Measurements from ENCODE around the gene SPEM2. TPM values are rescaled to one million over a fixed set of nuclear protein-coding genes. Genes with fewer than 3 reads are reported as not detected.

Gene SPEM2
- total RNA-seq, 1 donor from 2014 or later, result not detected

- H3K4me1 Mint-ChIP-seq (ENCODE audit: unreplicated experiment), result no peaks in the 10 kb centered on the region
- peaks cover 6% of the 10 kb centered on the region for H3K36me3 Mint-ChIP-seq (ENCODE audit: unreplicated experiment)
- no peaks in the 10 kb centered on the region for H3K9me3 Mint-ChIP-seq (ENCODE audit: unreplicated experiment)
- no peak for DNase-seq (ENCODE audit: extremely low spot score, unreplicated experiment)
- H3K27me3 Mint-ChIP-seq (ENCODE audit: unreplicated experiment), result no peaks in the 10 kb centered on the region
- no peak for TF ChIP-seq CTCF (IDR thresholded peaks at IDR 0.05)
- H3K27ac Mint-ChIP-seq (ENCODE audit: unreplicated experiment), result no peak overlapping the region
- no peak overlapping the region for H3K4me3 Mint-ChIP-seq (ENCODE audit: unreplicated experiment)
These were observed 4.2 kb upstream of the SPEM2 start for GRCh38 chr17:7421186-7421585.

GRCh38 chr17:7423679-7424078 is 1.7 kb upstream of the SPEM2 start:
- H3K4me3 Mint-ChIP-seq (ENCODE audit: unreplicated experiment), result no peak overlapping the region
- no peak for DNase-seq (ENCODE audit: extremely low spot score, unreplicated experiment)
- TF ChIP-seq CTCF (IDR thresholded peaks at IDR 0.05), result no peak

GRCh38 chr17:7425756-7426155 is 340 bp downstream of the SPEM2 start:
- DNase-seq (ENCODE audit: extremely low spot score, unreplicated experiment), result no peak
- Mint-ChIP-seq H3K27me3 (ENCODE audit: unreplicated experiment) (no peaks in the 10 kb centered on the region), H3K4me1 (ENCODE audit: unreplicated experiment) (no peaks in the 10 kb centered on the region), H3K4me3 (ENCODE audit: unreplicated experiment) (no peak overlapping the region), H3K27ac (ENCODE audit: unreplicated experiment) (no peak overlapping the region), H3K36me3 (ENCODE audit: unreplicated experiment) (no peaks in the 10 kb centered on the region), H3K9me3 (ENCODE audit: unreplicated experiment) (no peaks in the 10 kb centered on the region)
- TF ChIP-seq CTCF (IDR thresholded peaks at IDR 0.05), result no peak

More at GRCh38 chr17:7423679-7424078, 1.7 kb upstream of the SPEM2 start:
- Mint-ChIP-seq H3K27ac (ENCODE audit: unreplicated experiment) (no peak overlapping the region), H3K4me1 (ENCODE audit: unreplicated experiment) (no peaks in the 10 kb centered on the region), H3K9me3 (ENCODE audit: unreplicated experiment) (no peaks in the 10 kb centered on the region), H3K27me3 (ENCODE audit: unreplicated experiment) (no peaks in the 10 kb centered on the region), H3K36me3 (ENCODE audit: unreplicated experiment) (no peaks in the 10 kb centered on the region)

- H3K4me1 Mint-ChIP-seq (ENCODE audit: unreplicated experiment), result no peaks in the 10 kb centered on the region
- H3K9me3 Mint-ChIP-seq (ENCODE audit: unreplicated experiment), result no peaks in the 10 kb centered on the region
- H3K36me3 Mint-ChIP-seq (ENCODE audit: unreplicated experiment), result no peaks in the 10 kb centered on the region
- TF ChIP-seq CTCF (IDR thresholded peaks at IDR 0.05), result no peak
- no peak overlapping the region for H3K27ac Mint-ChIP-seq (ENCODE audit: unreplicated experiment)
- DNase-seq (ENCODE audit: extremely low spot score, unreplicated experiment), result no peak
- no peak overlapping the region for H3K4me3 Mint-ChIP-seq (ENCODE audit: unreplicated experiment)
- no peaks in the 10 kb centered on the region for H3K27me3 Mint-ChIP-seq (ENCODE audit: unreplicated experiment)
These were observed 917 bp downstream of the SPEM2 start for GRCh38 chr17:7426203-7426863.

- no peaks in the 10 kb centered on the region for H3K36me3 Mint-ChIP-seq (ENCODE audit: unreplicated experiment)
- TF ChIP-seq CTCF (IDR thresholded peaks at IDR 0.05), result no peak
These were observed 1.6 kb downstream of the SPEM2 start for GRCh38 chr17:7426896-7427489.

More at GRCh38 chr17:7426896-7427489, 1.6 kb downstream of the SPEM2 start:
- Mint-ChIP-seq H3K4me3 (ENCODE audit: unreplicated experiment) (no peak overlapping the region), H3K9me3 (ENCODE audit: unreplicated experiment) (no peaks in the 10 kb centered on the region), H3K27me3 (ENCODE audit: unreplicated experiment) (no peaks in the 10 kb centered on the region), H3K27ac (ENCODE audit: unreplicated experiment) (no peak overlapping the region), H3K4me1 (ENCODE audit: unreplicated experiment) (no peaks in the 10 kb centered on the region)
- no peak for DNase-seq (ENCODE audit: extremely low spot score, unreplicated experiment)

Measured in osteocyte (in vitro differentiated cells).